GM21360 (cell line): ENCODE results near the gene FGR.

Source experiments
- ATAC-seq: cut with Tn5 transposase; IDR thresholded peaks from one replicate; pipeline ENCODE4 v1.9.1; 2021; ENCODE audit warnings: mild to moderate bottlenecking, moderate library complexity; ENCODE audit not compliant: unreplicated experiment

The FGR gene

DNA sequence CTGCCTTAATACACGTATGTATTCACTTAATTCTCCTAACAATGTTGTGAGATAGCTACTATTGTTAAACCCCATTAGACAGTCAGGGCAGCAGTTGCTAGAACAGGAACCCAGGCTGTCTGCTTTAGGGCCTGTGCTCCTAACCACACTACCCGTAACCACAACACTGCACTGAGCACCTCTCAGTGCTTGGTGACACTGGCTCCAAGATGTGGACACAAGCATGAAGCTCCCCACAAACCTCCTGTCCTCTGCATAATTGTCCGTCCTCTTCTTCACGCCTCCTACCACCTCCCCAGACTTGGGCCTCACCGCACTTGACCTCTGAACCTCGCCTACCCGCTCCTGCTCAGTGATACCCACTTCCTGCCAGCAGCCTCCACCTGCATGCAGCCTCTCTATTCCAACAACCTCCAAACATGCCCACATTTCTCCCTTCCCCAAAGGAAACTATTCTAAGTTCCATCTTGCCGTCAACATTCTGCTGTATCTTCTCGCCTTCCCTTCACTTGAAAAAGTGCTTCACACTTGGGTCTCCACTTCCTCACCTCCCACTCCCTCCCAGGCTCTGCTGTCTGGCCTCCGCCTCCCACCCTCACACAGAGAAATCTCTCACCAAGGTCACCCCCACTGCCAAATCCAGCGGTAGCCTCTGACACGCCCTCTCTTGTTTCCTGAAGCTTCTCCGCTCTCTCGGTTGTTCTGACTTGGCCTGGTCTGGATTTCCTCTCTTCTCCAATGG, 16.5 kb downstream of the FGR start:
- ATAC-seq: no peak

- ATAC-seq: no peak
Observed at GRCh38 chr1:27617420-27617819, 17.6 kb downstream of the FGR start.

GRCh38 chr1:27616441-27616840, 18.5 kb downstream of the FGR start:
- ATAC-seq: no peak

GRCh38 chr1:27615346-27616192, 19.4 kb downstream of the FGR start:
- ATAC-seq: no peak

- no peak for ATAC-seq
Observed at GRCh38 chr1:27614625-27615344, 20.2 kb downstream of the FGR start.

DNA sequence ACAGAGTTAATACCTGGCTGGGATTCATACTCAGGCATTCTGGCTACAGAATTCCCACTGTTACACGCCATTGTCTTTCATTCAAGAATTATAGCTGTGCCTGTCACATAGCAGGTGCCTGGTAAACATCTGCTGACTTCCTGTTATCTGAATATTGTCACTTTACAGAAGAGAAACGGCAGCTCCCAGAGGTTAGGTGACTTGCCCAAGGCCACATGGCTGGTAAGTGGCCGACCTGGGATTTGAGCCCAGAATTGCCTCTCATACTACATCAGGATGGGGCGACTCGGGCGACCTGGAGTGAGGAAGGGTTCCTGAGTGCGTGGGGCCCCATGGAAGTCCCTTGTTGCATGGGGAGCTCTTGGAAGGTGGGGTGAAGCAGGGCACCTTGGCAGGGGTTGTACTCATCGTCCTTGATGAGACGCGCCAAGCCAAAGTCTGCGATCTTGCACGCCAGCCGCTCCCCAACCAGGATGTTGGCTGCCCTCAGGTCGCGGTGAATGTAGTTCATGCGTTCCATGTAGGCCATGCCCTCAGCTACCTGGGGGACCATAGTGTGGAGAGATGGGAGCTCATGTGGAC, 20.9 kb downstream of the FGR start:
- ATAC-seq: no peak

DNA sequence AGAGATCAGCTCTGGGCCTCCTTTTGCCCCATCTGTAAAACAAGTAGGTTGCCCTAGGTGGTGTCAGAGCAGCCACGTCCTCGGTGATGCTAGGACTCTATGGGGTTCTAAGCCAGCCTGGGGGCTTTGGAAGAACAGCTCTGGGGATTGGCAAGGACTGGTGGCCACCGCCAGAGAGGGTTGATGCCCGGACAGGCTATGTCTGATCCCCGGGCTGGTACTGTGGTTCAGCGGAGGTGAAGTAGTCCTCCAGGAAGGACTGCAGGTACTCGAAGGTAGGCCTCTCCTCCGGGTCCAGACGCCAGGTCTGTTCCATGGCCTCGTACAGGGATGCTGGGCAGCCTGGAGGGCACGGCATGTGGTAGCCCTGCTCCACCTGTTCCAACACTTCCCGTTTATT, 22.3 kb downstream of the FGR start:
- no peak for ATAC-seq

- no peak for ATAC-seq
Observed at GRCh38 chr1:27611450-27611849, 23.5 kb downstream of the FGR start.

DNA sequence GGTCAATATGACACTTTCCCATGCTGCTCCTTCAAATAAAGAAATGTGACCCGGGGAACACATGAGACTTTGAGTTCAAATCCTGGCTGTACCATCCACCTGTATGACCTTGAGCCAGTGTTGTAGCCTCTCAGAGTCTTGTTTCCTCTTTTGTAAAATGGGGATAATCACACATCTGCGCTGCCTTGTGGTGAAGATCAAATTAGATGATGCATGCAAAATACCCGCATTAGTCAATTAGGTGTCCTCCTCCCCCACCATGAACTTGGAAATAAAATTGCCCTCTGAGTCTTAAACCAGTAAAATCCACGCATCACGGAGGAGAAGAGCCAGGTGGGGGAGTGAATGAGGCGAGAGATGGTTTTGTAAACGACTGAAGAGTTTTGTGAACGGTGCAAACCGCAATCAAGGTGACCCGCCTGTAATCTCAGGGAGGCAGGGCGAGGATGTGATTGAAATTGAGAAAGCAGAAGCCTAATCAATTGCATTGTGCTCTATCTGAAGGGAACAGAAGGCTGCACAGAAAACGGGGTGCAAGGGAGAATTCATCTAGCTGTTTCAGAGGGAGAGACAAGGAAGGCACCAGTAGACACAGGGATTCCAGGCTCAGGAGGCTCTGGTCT, 25.3 kb downstream of the FGR start:
- no peak for ATAC-seq

DNA sequence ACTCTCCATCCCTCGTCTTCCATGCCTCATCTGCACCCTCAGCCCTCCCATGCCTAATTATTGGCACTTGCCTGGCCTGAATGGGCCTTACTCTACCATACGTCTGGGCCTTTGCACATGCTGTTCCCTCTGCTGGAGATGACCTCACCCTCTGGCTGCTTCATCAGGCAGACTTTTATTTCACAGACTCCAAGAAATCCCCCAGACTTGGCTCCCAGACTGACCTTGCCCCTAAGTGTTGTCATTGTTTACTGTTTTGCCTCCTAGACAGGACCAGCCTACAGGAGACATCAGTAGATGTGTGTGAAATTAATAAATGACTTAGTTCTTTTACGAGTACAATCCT, 25.8 kb downstream of the FGR start:
- no peak for ATAC-seq

DNA sequence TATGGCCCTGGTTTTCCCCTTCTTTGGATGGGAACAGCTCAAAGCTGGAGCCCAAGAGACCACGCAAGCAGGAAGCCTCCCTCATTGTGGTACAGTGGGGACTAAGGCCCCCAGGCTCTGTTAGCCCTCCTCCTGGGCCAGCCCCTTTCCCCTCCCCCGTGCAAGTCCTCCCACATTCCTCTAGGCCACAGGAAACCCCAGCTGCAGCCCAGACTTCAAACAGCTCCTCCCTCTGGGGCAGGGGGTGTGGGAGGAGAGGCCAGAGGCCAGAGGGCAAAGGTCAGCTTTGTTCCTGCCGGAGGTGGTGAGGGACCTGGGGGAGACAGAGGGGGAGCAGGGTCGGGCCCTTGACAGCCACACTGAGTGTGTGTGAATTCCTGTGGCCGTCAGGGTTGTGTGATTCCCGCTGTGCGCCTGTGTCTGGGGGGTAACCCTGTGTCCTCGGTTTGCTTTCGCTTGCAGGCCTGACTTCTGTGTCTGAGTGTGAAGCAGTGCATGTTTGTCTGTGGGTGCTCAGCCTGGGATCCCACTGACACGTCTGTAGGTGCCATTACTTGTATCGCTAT, 27.7 kb downstream of the FGR start:
- no peak for ATAC-seq

GRCh38 chr1:27606708-27607238, 28.2 kb downstream of the FGR start:
- ATAC-seq: no peak

DNA sequence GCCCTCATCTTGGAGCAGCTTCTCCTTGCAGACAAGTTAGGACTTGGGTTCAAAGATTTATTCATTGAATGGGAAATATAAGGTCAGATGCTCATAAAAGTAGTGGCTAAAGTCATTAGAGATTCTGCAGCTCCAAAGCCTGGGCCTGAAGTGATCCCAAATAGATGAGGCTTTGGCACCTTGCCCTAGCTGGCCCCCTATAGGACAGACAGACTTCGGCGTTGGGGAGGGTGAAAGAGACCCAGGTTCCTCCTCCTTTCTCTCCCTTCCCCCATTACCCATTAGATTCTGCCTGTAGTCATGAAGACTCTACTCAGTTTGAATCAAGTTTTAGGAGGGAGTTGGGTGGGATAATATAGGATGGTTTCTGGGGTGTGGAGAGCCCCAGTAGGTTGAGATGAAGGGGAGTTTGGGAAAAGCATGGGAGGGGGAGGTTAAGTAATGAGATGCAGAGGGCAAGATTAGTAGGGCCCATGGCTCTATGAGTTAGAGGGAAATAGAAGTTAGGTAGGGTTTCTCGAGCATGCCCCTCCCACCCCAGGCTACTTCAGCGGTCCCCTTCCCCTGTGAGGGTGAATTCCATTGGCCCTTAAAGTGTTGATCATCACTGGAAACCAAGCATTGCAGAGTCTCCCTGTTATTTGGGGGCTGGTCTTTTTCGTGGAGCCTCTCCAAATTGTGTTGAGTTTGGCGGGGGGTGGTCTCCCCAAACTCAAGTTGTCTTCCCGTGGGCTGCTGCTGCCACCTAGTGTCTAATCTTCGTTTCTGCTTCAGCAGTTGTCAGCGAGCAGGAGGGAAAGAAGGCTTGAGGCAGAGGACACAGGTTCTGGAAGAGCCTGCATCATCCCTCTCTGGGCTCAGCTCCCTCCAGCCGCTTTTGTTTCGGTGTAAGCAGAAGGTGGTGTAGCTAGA, 28.9 kb downstream of the FGR start:
- ATAC-seq: no peak

DNA sequence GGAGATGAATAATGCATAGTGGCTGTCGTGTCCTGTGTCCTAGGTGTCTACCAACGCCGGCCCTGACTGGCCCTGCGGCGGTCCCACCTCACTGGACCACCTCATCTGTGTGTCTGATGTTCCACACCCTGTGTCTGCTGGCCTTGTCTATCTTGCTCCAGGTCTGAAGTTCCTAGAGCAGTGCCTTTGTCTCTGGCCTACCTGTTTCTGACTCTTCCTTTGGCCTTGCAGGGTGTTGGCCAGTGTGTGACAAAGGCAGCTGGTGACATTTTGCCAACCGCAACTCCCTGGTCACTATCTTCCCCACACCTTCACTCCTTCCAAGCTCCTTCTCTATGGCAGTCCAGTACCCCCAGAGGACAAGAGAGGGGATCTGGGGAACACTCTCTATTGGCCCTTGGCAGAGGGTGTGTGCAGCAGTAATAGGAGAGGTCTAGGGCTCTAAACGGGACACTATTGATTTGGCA, 29.7 kb downstream of the FGR start:
- no peak for ATAC-seq

- ATAC-seq: no peak
Observed at GRCh38 chr1:27604579-27605299, 30.2 kb downstream of the FGR start.

GRCh38 chr1:27603681-27604578, 31.1 kb downstream of the FGR start, which contains the start of gene AHDC1:
TSS of gene AHDC1 (minus strand) at chr1:27604144. CDS start at chr1:27552115, 52,029 bp downstream.
- ATAC-seq: no peak

- no peak for ATAC-seq
Observed at GRCh38 chr1:27603309-27603680, 31.7 kb downstream of the FGR start.
